B cell (primary cell): Measurements from ENCODE around the gene HES1. TPM values are rescaled to one million over a fixed set of nuclear protein-coding genes. Genes with fewer than 3 reads are reported as not detected.

Experiments used
- ATAC-seq: fragments of 200-7000 bp; cut with Tn5 transposase; one replicate; pipeline ENCODE4 v1.10.0; 2021; ENCODE audit warnings: low read depth, mild to moderate bottlenecking, moderate number of reproducible peaks, moderate library complexity
- CTCF ChIA-PET: fragments of 350-600 bp; sonication (Branson Sonifier 250); formaldehyde crosslinking; loops from one replicate; lab custom pipeline; 2021; ENCODE audit warnings: antibody characterized with exemption, inconsistent platforms; lab: Charles Lee
- POLR2A ChIA-PET: fragments of 350-600 bp; sonication (Branson Sonifier 250); formaldehyde crosslinking; loops from one replicate; lab custom pipeline; 2021; ENCODE audit warnings: antibody characterized with exemption; lab: Charles Lee
- DNase-seq: peaks from one replicate; pipeline ENCODE4 v3.0.0; 2013
- H2AFZ ChIP-seq: 2 replicates; pipeline ENCODE4 v1.6.1; 2012; ENCODE audit warnings: mild to moderate bottlenecking, low read depth, low read length; ENCODE audit not compliant: insufficient read depth, poor library complexity, severe bottlenecking
- H3K27ac ChIP-seq, 2 donors: 1 replicate in 1 of 2; 2 replicates in 1 of 2; pipeline ENCODE4 v1.5.1; 2012 to 2013; ENCODE audit warnings: low read length in 2 of 2, mild to moderate bottlenecking in 2 of 2, moderate library complexity in 1 of 2
- H3K27me3 ChIP-seq, 4 experiments: fragments of 200-600 bp in 1 of 4; sonication (generic) in 1 of 4; replicated peaks in 1 of 4; 1 replicate in 2 of 4; 2 replicates in 2 of 4; pipeline versions ENCODE4 v1.6.1 to v1.7.0; 2013 to 2016; ENCODE audit warnings: low read length in 3 of 4, mild to moderate bottlenecking in 2 of 4, mixed read lengths in 1 of 4, moderate library complexity in 1 of 4; ENCODE audit not compliant: insufficient read depth in 4 of 4, control insufficient read depth in 3 of 4; ENCODE audit errors: control extremely low read depth in 1 of 4
- H3K36me3 ChIP-seq, 2 experiments: replicated peaks in 1 of 2; 1 replicate in 1 of 2; 2 replicates in 1 of 2; pipeline versions ENCODE4 v1.6.1 to v1.7.1; 2013; ENCODE audit warnings: low read length in 1 of 2; ENCODE audit not compliant: insufficient read depth in 2 of 2, control insufficient read depth in 1 of 2; ENCODE audit errors: control extremely low read depth in 1 of 2, extremely low read depth in 1 of 2
- H3K4me1 ChIP-seq, 2 donors: fragments of 200-600 bp in 1 of 2; sonication (generic) in 1 of 2; 1 replicate in 1 of 2; 2 replicates in 1 of 2; pipeline versions ENCODE4 v1.5.1 to v1.6.1; 2013 to 2017; ENCODE audit warnings: low read length in 2 of 2; ENCODE audit not compliant: control insufficient read depth in 2 of 2, insufficient read depth in 2 of 2
- H3K4me2 ChIP-seq: replicated peaks from 2 replicates; pipeline ENCODE3; 2012; ENCODE audit warnings: mild to moderate bottlenecking, low read depth, low read length; ENCODE audit not compliant: poor library complexity, severe bottlenecking
- H3K4me3 ChIP-seq, 5 experiments: fragments of 200-600 bp in 1 of 5; sonication (generic) in 1 of 5; 1 replicate in 3 of 5; 2 replicates in 2 of 5; pipeline versions ENCODE4 v1.5.1 to v1.7.0; 2011 to 2016; ENCODE audit warnings: low read length in 4 of 5, mild to moderate bottlenecking in 4 of 5, low read depth in 2 of 5, control low read depth in 1 of 5, moderate library complexity in 1 of 5; ENCODE audit not compliant: insufficient read depth in 1 of 5; ENCODE audit errors: control extremely low read depth in 1 of 5, extremely low read depth in 1 of 5
- H3K79me2 ChIP-seq: fragments of 200-600 bp; sonication (generic); one replicate; pipeline ENCODE4 v1.6.0; 2016; ENCODE audit warnings: low read length; ENCODE audit not compliant: control insufficient read depth, insufficient read depth
- H3K9ac ChIP-seq: fragments of 200-600 bp; sonication (generic); 2 replicates; pipeline ENCODE4 v1.6.1; 2017; ENCODE audit warnings: mild to moderate bottlenecking, low read length, moderate library complexity
- H3K9me3 ChIP-seq, 3 donors: one replicate each; pipeline versions ENCODE4 v1.6.1 to v1.7.1; 2013; ENCODE audit warnings: low read length in 2 of 3; ENCODE audit not compliant: control insufficient read depth in 2 of 3, insufficient read depth in 1 of 3; ENCODE audit errors: control extremely low read depth in 1 of 3
- H4K20me1 ChIP-seq: 2 replicates; pipeline ENCODE4 v1.6.0; 2012; ENCODE audit warnings: mild to moderate bottlenecking, low read length; ENCODE audit not compliant: insufficient read depth, control insufficient read depth, poor library complexity, severe bottlenecking
- H3K27ac Mint-ChIP-seq: one replicate; pipeline ENCODE4 v1.8.0; 2021; ENCODE audit warnings: mixed read lengths
- H3K27me3 Mint-ChIP-seq: one replicate; pipeline ENCODE4 v1.8.0; 2021; ENCODE audit warnings: mixed read lengths
- H3K4me1 Mint-ChIP-seq: one replicate; pipeline ENCODE4 v1.8.0; 2021; ENCODE audit warnings: mixed read lengths
- H3K4me3 Mint-ChIP-seq: one replicate; pipeline ENCODE4 v1.8.0; 2021; ENCODE audit warnings: mixed read lengths
- H3K9me3 Mint-ChIP-seq: one replicate; pipeline ENCODE4 v1.8.0; 2022; ENCODE audit warnings: mixed read lengths; ENCODE audit not compliant: insufficient read depth
- EZH2 ChIP-seq: IDR thresholded peaks from 2 replicates; pipeline ENCODE4 v1.6.1; 2012; ENCODE audit warnings: borderline replicate concordance, low read depth, mild to moderate bottlenecking, moderate library complexity, low read length; ENCODE audit not compliant: insufficient read depth, poor library complexity, severe bottlenecking
- WGBS: methylation state at CpG from one replicate; pipeline ENCODE4 v1.1.5; 2013; ENCODE audit warnings: missing lambda C conversion rate; ENCODE audit not compliant: insufficient coverage; 5-methylcytosine and 5-hydroxymethylcytosine counted together
- intact Hi-C: fragments of 100-400 bp; cut with micrococcal nuclease; formaldehyde crosslinking; loops from one replicate; pipeline ENCODE4 v1.10.0; 2022
- polyA plus RNA-seq: library from polyadenylated mRNA; depleted of rRNA; stranded (reverse); fragments of >200 nt; gene quantifications from 2 replicates; pipeline ENCODE4 v1.2.3, GENCODE V29; 2012
- total RNA-seq, 2 donors: library from RNA; stranded (reverse); fragments of 120-200 nt in 1 of 2; gene quantifications; 1 replicate in 1 of 2; 2 replicates in 1 of 2; pipeline versions ENCODE4 v1.2.3 to v1.2.4, GENCODE V29; 2013 to 2022
- TF ChIP-seq, protein P1 (sequence below): fragments of 200-600 bp; IDR thresholded peaks from one replicate; pipeline ENCODE4 v1.8.0; 2022; ENCODE audit warnings: antibody characterized with exemption, mild to moderate bottlenecking

Gene HES1
- total and polyA plus RNA-seq, 2 donors (not counting 1 experiment from before 2014, with no cell fraction given), result 2.4 to 60.3 TPM

DNA sequence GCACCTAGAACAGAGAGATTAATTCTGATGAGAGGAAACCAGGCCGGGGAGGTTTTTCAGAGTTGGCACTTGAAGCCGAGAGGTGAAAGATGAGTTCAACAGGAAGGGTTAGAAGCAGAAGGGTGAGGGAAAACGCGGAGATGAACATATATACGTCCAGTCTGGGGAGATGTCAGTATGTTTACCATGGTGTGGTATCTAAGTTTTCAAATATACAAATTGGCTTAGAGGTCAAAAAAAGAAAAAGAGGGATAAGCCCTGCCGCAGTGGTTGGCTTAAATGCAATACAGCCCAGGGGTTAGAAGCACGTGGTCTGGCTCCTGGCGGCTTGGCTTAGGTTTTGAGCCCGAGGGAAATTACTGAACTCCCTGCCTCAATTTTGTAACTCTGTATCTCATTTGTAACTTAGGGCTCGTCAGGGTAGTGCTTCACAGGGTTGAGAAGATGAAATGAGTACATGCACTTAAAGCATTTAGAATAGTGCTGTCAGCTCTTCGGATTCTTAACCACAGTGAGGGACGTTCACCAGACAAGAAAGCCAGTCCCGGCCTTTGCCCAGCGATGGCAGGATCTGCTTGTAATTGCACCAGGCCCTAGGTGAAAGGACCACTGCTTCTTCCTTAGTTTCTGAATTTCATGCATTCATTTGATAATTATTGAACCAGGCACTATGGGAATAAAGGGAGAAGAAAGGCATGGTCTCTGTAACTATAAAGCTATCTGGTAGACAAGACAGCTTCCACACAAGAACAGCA is 6.4 kb downstream of the HES1 start:
- H3K4me1 ChIP-seq, result peaks cover 34 to 36% of the 10 kb centered on the region in 2 donors
- Mint-ChIP-seq H3K4me3 (peak overlapping the region; percentile 75), H3K4me1 (peaks cover 29% of the 10 kb centered on the region), H3K9me3 (no peaks in the 10 kb centered on the region), H3K27ac (peak overlapping the region; percentile 37), H3K27me3 (peaks cover 5% of the 10 kb centered on the region)
- no peaks in the 10 kb centered on the region for H4K20me1 ChIP-seq
- H3K4me3 ChIP-seq, result peak overlapping the region in 1 of 5 experiments; percentile 52
- TF ChIP-seq EZH2, result no peak
- TF ChIP-seq, protein P1, sequence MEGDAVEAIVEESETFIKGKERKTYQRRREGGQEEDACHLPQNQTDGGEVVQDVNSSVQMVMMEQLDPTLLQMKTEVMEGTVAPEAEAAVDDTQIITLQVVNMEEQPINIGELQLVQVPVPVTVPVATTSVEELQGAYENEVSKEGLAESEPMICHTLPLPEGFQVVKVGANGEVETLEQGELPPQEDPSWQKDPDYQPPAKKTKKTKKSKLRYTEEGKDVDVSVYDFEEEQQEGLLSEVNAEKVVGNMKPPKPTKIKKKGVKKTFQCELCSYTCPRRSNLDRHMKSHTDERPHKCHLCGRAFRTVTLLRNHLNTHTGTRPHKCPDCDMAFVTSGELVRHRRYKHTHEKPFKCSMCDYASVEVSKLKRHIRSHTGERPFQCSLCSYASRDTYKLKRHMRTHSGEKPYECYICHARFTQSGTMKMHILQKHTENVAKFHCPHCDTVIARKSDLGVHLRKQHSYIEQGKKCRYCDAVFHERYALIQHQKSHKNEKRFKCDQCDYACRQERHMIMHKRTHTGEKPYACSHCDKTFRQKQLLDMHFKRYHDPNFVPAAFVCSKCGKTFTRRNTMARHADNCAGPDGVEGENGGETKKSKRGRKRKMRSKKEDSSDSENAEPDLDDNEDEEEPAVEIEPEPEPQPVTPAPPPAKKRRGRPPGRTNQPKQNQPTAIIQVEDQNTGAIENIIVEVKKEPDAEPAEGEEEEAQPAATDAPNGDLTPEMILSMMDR, result no peak
- ChIA-PET CTCF (interaction anchor here (6.2 to 13.3 kb wide), 4 partner anchors 35 to 477 kb away, joined by 83 to 148 read pairs (median 122); no protein-coding TSS in a partner anchor), POLR2A (interaction anchor here (0.5 kb wide), 1 partner anchor 1289 kb away, joined by 3 read pairs; no protein-coding TSS in a partner anchor)
- H3K36me3 ChIP-seq, result no peaks in the 10 kb centered on the region
- peak overlapping the region; percentile 87 for H3K4me2 ChIP-seq
- peak overlapping the region; percentile 59 for H2AFZ ChIP-seq
- intact Hi-C loops, result loop anchor here (5.0 kb wide), 1 partner anchor 60 kb away; no protein-coding TSS in a partner anchor
- no peak for ATAC-seq
- peaks cover 0 to 22% (median 4%) of the 10 kb centered on the region in 4 experiments for H3K27me3 ChIP-seq
- H3K9ac ChIP-seq, result peak overlapping the region; percentile 55
- H3K27ac ChIP-seq, result peak overlapping the region in 1 of 2 donors; percentile 27
- 58% methylated on average over 12 of the region's 14 CpGs for WGBS
- no peaks in the 10 kb centered on the region for H3K9me3 ChIP-seq
- no peaks in the 10 kb centered on the region for H3K79me2 ChIP-seq
- DNase-seq, result no peak

DNA sequence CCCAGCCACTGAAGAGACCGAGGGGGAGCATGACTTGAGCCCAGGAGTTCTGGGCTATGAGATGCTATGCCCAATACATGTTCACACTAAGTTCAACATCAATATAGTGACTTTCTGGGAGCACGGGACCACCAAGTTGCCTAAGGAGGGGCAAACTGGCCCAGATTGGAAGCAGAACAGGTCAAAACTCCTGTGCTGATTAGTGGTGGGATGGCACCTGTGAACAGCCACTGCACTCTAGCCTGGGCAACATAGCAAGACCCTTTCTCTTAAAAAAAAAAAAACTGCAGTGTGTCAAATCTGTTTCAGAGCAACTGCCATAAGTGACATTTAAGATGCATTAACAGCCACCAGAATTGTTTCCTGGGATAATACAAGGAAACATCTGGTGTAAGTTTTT is 9.8 kb downstream of the HES1 start:
- Mint-ChIP-seq H3K9me3 (no peaks in the 10 kb centered on the region), H3K4me3 (no peak overlapping the region), H3K27ac (no peak overlapping the region), H3K4me1 (peaks cover 9% of the 10 kb centered on the region), H3K27me3 (peaks cover 21% of the 10 kb centered on the region)
- no peak overlapping the region for H3K9ac ChIP-seq
- peaks cover 0 to 27% (median 3%) of the 10 kb centered on the region in 4 experiments for H3K27me3 ChIP-seq
- DNase-seq, result no peak
- 92% methylated on average over 2 of the region's 2 CpGs for WGBS
- H3K4me2 ChIP-seq, result no peak overlapping the region
- no peak for ATAC-seq
- ChIA-PET POLR2A (no interaction called here), CTCF (no interaction called here)
- no peaks in the 10 kb centered on the region for H3K36me3 ChIP-seq
- intact Hi-C loops, result no loop called here
- H3K4me1 ChIP-seq, result peaks cover 10 to 12% of the 10 kb centered on the region in 2 donors
- no peak for TF ChIP-seq EZH2
- TF ChIP-seq, protein P1, result no peak
- H3K79me2 ChIP-seq, result no peaks in the 10 kb centered on the region
- H4K20me1 ChIP-seq, result no peaks in the 10 kb centered on the region
- no peak overlapping the region for H3K4me3 ChIP-seq
- H2AFZ ChIP-seq, result no peak overlapping the region
- no peaks in the 10 kb centered on the region for H3K9me3 ChIP-seq
- H3K27ac ChIP-seq, result no peak overlapping the region
